Hindlimb muscle (tissue), 1 donor: ENCODE measurements around the gene S1PR2. TPM values are rescaled to one million over a fixed set of nuclear protein-coding genes. Genes with fewer than 3 reads are reported as not detected.
"Not testable (repeated sequence)": the region's sequence is repeated elsewhere in the genome, so short reads cannot be mapped to it uniquely, and the experiment has no call there.

ENCODE experiments used
- DNase-seq: peaks from one replicate; pipeline ENCODE4 v3.0.0-alpha.2; 2013
- polyA plus RNA-seq: library from polyadenylated mRNA; unstranded; fragments of 120-200 nt; gene quantifications from one replicate; pipeline ENCODE4 v1.2.1, GENCODE V29; 2013; ENCODE audit not compliant: insufficient read length

S1PR2 gene
- polyA plus RNA-seq, 1 donor: 10.8 TPM

GRCh38 chr19:10252707-10253106 is 21.6 kb upstream of the S1PR2 start:
- no peak for DNase-seq

- peak; percentile 96 for DNase-seq
Measured at GRCh38 chr19:10251792-10252694, 20.9 kb upstream of the S1PR2 start, which contains the start of gene MRPL4. MRPL4 (plus strand) TSS chr19:10252214; CDS start chr19:10252254, 40 bp downstream.

GRCh38 chr19:10246511-10246910 is 15.4 kb upstream of the S1PR2 start:
- no peak for DNase-seq

GRCh38 chr19:10245189-10245939 is 14.2 kb upstream of the S1PR2 start:
- no peak for DNase-seq

GRCh38 chr19:10243606-10244005 is 12.5 kb upstream of the S1PR2 start:
- no peak for DNase-seq

- DNase-seq: not testable (repeated sequence)
Measured at GRCh38 chr19:10241826-10242449, 10.8 kb upstream of the S1PR2 start.

- peak; percentile 92 for DNase-seq
Measured at GRCh38 chr19:10238172-10238783, 7.1 kb upstream of the S1PR2 start.

GRCh38 chr19:10237702-10238101 is 6.6 kb upstream of the S1PR2 start:
- no peak for DNase-seq

- DNase-seq: not testable (repeated sequence)
Measured at GRCh38 chr19:10235409-10235808, 4.3 kb upstream of the S1PR2 start.

- DNase-seq: no peak
Measured at GRCh38 chr19:10235003-10235402, 3.9 kb upstream of the S1PR2 start.

GRCh38 chr19:10233946-10234345 is 2.8 kb upstream of the S1PR2 start:
- no peak for DNase-seq

GRCh38 chr19:10231612-10232228 is 589 bp upstream of the S1PR2 start:
- DNase-seq: no peak

- DNase-seq: peak; percentile 59
Measured at GRCh38 chr19:10230173-10230860, 814 bp downstream of the S1PR2 start.

- DNase-seq: no peak
Measured at GRCh38 chr19:10228920-10229319, 2.2 kb downstream of the S1PR2 start.

- DNase-seq: no peak
Measured at GRCh38 chr19:10228393-10228792, 2.7 kb downstream of the S1PR2 start.

GRCh38 chr19:10227026-10227971 is 3.8 kb downstream of the S1PR2 start:
- peak; percentile 71 for DNase-seq

- peak; percentile 92 for DNase-seq
Measured at GRCh38 chr19:10226376-10227025, 4.6 kb downstream of the S1PR2 start.

- no peak for DNase-seq
Measured at GRCh38 chr19:10226021-10226375, 5.1 kb downstream of the S1PR2 start.

- DNase-seq: no peak
Measured at GRCh38 chr19:10224337-10224736, 6.8 kb downstream of the S1PR2 start.
